GM08714 (cell line): ENCODE measurements around the gene CNTN2.

Source experiments
- H3K4me3 ChIP-seq: fragments of 200-500 bp; sonication (Bioruptor generic); 2 replicates; pipeline ENCODE4 v1.5.1; 2014; ENCODE audit warnings: mild to moderate bottlenecking, low read length, inconsistent platforms
- ZNF274 ChIP-seq: IDR thresholded peaks from 2 replicates; pipeline ENCODE4 v1.6.1; 2012; ENCODE audit warnings: mild to moderate bottlenecking, low read depth, low read length

The CNTN2 gene

GRCh38 chr1:205013683-205014367 is 29.2 kb upstream of the CNTN2 start:
- no peak overlapping the region for H3K4me3 ChIP-seq
- TF ChIP-seq ZNF274: no peak

DNA sequence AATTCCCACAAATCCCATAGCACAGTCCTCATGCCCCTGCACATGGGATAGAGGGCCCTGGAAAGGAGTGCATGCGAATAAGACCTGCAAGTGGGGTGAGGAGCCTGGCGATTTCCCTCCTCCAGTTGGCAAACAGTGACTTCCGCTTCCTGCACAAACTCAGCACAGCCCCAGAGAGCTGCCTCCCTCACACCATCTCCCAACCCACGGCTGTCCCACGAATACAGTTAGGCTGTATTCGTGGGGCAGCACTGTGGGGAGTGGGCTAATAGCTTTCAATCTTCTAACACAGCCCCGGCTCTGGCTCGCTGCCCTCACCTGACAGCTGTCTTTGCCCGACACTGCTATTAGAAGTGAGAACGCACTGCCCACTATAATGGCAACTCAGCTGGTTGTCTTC is 28.2 kb upstream of the CNTN2 start:
- TF ChIP-seq ZNF274: no peak
- H3K4me3 ChIP-seq: no peak overlapping the region

- no peak for TF ChIP-seq ZNF274
- no peak overlapping the region for H3K4me3 ChIP-seq
These were observed 27.8 kb upstream of the CNTN2 start for GRCh38 chr1:205015241-205015640.

GRCh38 chr1:205016075-205016474 is 26.9 kb upstream of the CNTN2 start:
- TF ChIP-seq ZNF274: no peak

GRCh38 chr1:205016584-205016983 is 26.4 kb upstream of the CNTN2 start:
- TF ChIP-seq ZNF274: no peak
- no peak overlapping the region for H3K4me3 ChIP-seq

More at GRCh38 chr1:205016075-205016474, 26.9 kb upstream of the CNTN2 start:
- H3K4me3 ChIP-seq: no peak overlapping the region

DNA sequence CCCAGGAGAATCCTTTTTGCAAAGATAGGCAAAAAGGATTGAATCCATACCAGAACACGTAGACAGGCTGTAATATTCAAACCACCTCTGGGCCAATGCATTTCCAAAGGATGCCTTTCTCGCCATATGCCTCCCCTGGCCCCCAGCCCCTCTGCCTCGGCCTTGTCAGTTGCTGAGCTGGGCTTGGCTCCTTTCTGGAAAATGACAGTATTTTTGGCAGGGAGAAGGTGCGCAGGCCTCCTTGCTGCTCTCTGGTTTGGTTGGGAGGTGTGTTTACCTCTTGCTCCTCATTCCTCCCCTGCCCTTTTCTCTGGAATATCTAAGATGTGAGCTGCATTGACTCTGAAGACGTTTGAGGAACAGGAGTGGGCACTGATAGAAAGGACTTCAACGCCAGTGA is 26.0 kb upstream of the CNTN2 start:
- TF ChIP-seq ZNF274: no peak
- H3K4me3 ChIP-seq: no peak overlapping the region

- no peak overlapping the region for H3K4me3 ChIP-seq
- TF ChIP-seq ZNF274: no peak
These were observed 25.2 kb upstream of the CNTN2 start for GRCh38 chr1:205017766-205018165.

- no peak for TF ChIP-seq ZNF274
- H3K4me3 ChIP-seq: no peak overlapping the region
These were observed 24.6 kb upstream of the CNTN2 start for GRCh38 chr1:205018381-205018780.

- TF ChIP-seq ZNF274: no peak
- H3K4me3 ChIP-seq: no peak overlapping the region
These were observed 22.5 kb upstream of the CNTN2 start for GRCh38 chr1:205020466-205020865.

DNA sequence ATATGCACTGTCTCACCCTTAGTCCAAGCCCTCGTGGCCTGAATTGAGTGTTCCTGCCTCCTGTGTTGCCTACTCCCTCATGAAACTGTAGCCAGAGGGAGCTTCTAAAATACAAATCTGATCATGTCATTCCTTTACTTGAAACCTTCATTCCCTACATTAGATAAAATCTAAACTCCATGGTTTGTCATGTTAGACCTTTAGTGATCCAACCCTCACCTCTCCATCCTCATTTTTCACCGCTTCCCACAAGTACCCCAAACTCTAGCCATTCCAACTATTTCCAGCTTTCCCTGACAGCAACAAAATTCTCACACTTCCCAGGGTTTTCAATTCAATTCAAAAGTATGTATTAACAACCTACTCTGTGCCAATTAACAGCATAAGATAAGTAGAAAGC is 18.3 kb upstream of the CNTN2 start:
- no peak overlapping the region for H3K4me3 ChIP-seq
- no peak for TF ChIP-seq ZNF274

- H3K4me3 ChIP-seq: no peak overlapping the region
- no peak for TF ChIP-seq ZNF274
These were observed 17.8 kb upstream of the CNTN2 start for GRCh38 chr1:205025239-205025638.

DNA sequence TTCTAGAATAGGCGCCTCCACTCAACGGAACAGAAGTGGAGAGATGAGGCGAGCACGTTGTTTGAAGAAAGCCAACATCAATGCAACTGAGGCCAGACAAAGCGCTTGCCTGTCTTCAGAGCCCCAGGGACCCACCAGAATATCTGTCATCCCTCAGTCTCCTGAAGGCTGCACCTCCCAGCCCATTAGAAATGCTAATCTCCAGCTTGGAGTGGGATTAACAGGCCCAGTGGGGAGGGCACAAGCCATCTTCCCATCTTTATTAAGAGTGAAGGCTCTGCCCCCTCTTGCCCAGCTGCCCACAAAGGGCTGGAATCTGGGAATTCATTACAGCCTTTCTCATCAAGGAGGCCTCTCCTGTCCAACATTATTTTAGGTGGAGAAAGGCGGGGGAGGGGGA is 16.8 kb upstream of the CNTN2 start:
- no peak for TF ChIP-seq ZNF274
- no peak overlapping the region for H3K4me3 ChIP-seq

DNA sequence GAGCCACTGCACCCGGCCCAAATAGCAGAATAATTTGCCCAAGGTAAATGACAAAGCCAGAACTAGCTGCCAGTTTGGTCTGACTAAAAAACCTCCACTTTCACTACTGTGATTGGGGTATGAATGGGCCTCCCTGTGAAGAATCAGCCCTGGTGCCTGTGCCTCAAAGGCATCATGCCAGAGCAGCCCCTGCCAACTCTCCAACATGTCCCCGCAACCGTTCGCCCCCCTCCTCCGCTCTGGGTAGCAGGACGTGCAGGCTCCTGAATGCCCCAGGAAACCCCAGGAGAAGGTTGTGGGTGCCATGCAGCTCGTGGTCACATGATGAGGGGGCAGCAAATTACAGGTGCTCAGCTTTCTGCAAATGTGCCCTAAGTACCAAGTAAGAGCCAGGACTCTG is 14.6 kb upstream of the CNTN2 start:
- TF ChIP-seq ZNF274: no peak
- H3K4me3 ChIP-seq: no peak overlapping the region

GRCh38 chr1:205028924-205029323 is 14.1 kb upstream of the CNTN2 start:
- no peak for TF ChIP-seq ZNF274
- H3K4me3 ChIP-seq: no peak overlapping the region

DNA sequence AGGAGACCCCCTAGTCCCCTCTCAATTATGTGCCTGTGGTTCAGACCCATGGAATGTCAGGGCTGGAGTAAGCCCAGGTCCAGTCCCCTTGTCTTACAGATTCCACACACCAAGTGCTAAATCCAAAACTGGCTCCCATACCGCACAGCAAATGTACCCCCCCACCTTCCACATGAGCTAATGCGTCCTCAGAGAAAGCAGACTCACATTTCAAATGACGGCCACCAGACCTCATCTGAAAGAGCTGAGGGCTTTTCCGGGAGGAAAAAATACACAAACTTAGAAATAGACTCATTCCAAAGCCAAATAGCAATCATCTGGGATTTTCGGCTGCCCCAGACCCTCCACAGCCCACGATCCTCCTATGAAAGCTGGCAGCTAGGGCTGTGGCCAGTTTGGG is 12.8 kb upstream of the CNTN2 start:
- no peak overlapping the region for H3K4me3 ChIP-seq
- no peak for TF ChIP-seq ZNF274

GRCh38 chr1:205030896-205031295 is 12.1 kb upstream of the CNTN2 start:
- no peak overlapping the region for H3K4me3 ChIP-seq
- TF ChIP-seq ZNF274: no peak

GRCh38 chr1:205032508-205032907 is 10.5 kb upstream of the CNTN2 start:
- no peak overlapping the region for H3K4me3 ChIP-seq
- no peak for TF ChIP-seq ZNF274
